ENCODE results near the gene MYOM3.

The MYOM3 gene

GRCh38 chr1:24138476-24139221 is 26.7 kb upstream of the MYOM3 start:
- no peak for DNase-seq

DNA sequence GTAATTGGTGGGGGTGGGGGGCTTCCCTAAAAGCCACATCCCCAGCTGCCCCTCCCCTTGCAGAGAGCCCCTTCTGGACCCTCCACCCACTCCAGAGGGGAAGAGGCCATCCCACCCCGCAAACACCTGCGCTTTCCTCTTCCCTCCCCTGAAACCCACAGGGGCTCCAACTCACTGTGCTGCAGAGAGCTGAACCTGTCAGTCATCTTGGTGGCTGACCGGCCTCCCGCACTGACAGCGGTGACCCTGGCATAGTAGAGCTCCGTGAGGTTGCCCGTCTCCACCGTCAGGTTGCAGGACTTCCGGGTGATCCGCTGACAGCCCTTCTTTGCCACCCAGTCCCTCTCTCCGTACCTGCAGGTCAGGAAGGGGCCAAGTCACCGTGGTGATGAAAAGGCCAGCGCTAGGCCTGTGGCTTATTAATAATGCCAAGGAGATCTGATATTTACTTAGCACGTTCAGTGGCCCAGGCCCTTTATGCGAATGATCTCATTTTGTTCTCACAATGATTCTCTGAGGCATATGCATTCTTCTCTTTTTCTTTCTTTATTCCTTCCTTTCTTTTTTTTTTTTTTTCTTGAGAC is 25.1 kb upstream of the MYOM3 start:
- no peak for DNase-seq

- DNase-seq, result no peak
Observed at GRCh38 chr1:24134376-24134775, 22.4 kb upstream of the MYOM3 start.

DNA sequence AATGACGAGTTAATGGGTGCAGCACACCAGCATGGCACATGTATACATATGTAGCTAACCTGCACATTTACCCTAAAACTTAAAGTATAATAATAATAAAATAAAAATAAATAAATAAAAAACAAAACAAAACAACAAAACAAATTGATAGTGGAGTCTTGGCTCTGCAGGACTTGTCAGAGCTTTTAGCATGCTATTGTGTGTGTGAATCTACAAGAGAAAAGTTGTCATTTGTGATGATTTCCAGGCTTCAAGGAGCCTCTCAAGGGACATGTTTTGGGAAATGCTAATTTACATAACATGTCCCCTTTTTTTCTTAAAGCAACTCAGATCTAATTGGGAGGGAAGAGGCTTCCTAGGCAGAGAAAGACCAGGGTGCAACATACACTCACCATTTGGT is 21.9 kb upstream of the MYOM3 start:
- DNase-seq, result no peak

DNA sequence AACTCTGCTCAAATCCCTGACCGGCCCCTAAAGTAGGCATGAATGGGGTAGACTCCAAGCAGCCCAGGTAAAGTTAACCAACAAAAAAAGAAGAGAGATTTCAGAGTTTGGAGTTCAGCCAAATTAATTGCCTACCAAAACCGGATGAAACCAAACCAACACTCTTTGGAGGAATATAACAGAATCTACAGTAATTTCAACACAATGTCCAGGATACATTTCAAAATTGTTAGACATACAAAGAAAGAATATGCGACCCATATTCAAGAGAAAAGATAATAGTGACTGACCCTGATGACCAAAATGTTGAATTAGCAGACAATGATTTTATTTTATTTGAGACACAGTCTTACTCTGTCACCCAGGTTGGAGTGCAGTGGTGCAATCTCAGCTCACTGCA is 18.4 kb upstream of the MYOM3 start:
- no peak for DNase-seq

DNA sequence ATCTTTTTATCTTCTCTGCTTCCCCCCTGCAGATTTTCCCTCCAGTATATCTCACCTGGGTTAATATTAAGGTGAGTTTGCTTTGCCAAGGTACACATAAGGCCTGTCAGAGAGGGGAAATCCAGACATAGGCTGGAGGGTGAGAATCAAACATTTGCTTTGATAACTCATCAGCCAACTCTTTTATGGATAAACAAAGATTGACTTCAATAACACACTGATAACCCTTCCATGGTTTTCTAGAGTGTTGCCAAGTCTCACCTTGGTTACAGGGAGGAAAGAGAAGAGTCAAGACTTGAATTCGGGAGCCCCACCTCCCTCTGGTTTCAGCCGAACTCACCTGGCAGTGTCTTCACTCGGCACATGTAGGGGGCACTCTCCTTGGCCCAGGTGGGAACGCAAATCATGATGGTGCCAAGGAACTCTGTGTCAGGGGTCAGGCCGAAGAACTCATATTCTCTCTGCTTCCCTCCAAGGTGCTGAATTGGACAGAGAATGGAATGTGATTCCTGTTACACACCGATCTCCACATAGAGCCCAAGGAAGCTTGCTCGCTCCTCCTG is 15.9 kb upstream of the MYOM3 start:
- no peak for DNase-seq

DNA sequence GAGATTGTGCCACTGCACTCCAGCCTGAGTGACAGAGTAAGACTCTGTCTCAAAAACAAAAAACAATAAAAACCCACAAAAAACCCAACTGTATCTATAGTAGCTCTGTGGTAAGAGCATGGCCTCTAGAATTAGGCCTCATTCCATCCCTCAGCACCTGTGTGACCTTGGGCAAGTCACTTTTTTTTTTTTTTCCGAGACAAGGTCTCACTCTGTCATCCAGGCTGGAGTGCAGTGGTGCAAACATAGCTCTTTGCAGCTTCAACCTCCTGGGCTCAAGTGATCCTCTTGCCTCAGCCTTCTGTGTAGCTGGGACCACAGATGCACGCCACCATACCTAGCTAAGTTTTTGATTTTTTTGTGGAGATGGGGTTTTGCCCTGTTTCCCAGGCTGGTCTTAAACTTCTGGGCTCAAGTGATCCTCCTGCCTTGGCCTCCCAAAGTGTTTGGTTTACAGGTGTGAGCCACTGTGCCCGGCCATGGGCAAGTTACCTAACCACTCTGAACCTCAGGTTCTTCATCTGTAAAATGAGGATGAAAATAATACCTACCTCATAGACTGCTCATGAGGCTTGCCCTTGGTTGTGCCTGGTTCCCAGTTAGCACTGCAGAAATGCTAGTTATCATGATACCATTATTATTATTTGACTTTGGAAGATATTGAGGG is 15.3 kb upstream of the MYOM3 start:
- no peak for DNase-seq

- DNase-seq, result no peak
Observed at GRCh38 chr1:24126672-24127023, 14.7 kb upstream of the MYOM3 start.

- DNase-seq, result no peak
Observed at GRCh38 chr1:24126018-24126671, 14.2 kb upstream of the MYOM3 start.

DNA sequence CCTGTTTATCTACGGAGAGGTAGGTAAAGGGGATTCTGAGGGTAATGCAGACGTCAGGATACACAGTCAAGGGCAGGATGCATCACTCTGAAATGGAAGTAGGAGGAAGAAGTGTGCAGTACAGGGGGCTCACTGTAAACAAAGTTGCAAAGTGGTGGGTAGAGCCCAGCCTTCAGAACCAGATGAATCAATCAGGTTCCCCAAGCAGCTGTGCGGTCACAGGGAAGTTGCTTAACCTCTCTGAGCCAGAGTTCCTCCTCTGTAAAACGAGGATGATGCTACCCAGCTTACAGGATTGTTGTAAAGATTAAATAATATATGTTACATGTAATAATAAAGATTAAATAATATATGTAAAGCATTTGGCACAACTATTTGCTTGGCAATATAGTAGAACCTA is 13.5 kb upstream of the MYOM3 start:
- no peak for DNase-seq

DNA sequence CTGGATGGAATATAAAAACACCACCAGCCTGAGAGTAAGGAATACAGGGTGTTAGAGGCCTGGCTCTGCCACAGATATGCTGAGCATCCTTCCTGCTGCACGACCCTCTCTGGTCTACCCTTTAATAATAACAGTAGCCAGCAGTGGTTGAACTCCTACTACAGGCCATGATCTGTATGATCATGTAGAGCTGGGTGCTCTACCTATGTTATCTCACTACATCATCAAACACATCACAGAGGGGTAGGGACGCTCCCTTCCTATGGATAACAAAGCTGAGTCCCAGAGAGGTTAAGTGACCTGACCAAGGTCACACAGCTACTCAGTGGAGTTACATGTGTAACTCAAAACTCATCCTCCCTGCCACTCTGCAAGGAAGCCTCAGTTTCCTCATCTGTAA is 13.0 kb upstream of the MYOM3 start:
- no peak for DNase-seq

DNA sequence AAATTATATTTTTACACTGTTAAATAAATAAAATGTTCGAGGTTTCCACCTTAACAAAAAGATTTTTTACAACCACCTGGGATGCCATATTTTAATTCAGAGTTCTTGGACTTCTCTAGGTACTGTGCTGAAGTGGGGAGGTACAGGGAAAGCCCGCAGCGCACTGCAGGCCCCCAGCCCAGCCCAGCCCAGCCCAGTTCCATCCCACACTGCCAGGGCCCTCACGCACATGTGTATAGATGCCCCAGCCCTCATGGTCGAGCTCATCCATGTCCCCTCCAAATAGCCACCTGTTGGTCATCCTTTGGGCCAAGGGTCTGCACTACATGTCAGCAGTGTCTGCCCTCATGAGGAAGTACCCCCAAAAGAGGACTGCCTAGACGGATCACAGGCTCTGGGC is 11.7 kb upstream of the MYOM3 start:
- no peak for DNase-seq

GRCh38 chr1:24122776-24123175 is 10.8 kb upstream of the MYOM3 start:
- DNase-seq, result no peak

- DNase-seq, result no peak
Observed at GRCh38 chr1:24121406-24121805, 9.5 kb upstream of the MYOM3 start.

GRCh38 chr1:24120965-24121364 is 9.0 kb upstream of the MYOM3 start:
- no peak for DNase-seq

GRCh38 chr1:24119859-24120756 is 8.2 kb upstream of the MYOM3 start:
- no peak for DNase-seq

DNA sequence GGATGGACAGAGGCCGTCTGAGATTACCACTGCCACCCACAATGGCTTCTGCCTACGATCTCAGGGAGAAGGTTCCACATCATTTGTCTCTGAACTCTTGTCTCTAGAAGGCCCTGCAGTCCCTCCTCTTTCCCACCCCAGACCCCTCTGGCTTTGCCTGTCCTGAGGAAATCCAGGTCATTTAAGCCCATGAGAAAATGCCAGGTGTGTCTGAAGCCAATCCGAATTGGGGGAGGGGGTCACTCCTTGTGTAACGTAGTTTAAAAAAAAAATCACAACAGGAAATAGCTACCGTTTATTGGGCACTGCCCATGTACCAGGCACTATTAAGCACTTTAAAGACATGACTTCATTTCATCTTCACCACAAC is 7.5 kb upstream of the MYOM3 start:
- DNase-seq, result no peak

GRCh38 chr1:24118410-24119242 is 6.7 kb upstream of the MYOM3 start:
- DNase-seq, result no peak

- no peak for DNase-seq
Observed at GRCh38 chr1:24117722-24118409, 5.9 kb upstream of the MYOM3 start.

- DNase-seq, result no peak
Observed at GRCh38 chr1:24117132-24117531, 5.2 kb upstream of the MYOM3 start.

DNA sequence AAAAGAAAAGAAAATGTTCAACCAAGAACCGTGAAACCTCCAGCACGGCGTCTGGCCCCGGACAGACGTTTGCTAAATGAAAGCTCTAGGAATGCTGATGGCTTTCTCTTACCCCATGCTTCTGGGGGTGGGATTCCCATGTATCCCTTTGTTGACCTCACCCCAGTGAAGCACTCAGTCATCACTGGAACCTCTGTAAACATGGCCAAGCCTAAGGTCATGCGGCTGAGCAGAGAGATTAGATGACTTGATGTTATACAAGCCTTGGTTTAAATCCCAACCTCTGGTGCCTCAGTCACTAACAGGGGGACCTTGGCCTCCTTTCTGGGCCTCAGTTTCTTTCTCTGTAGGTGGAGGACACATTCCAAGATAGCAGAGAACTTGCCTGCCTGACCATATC is 2.8 kb upstream of the MYOM3 start:
- DNase-seq, result no peak
